Skeletal muscle satellite cell (primary cell): Measurements from ENCODE around the gene KLHL1.

ENCODE experiments used
- H3K27me3 ChIP-seq: 2 replicates; pipeline ENCODE4 v1.7.0; 2013; ENCODE audit warnings: low read length; ENCODE audit not compliant: control insufficient read depth, insufficient read depth
- H3K36me3 ChIP-seq: 2 replicates; pipeline ENCODE4 v1.7.0; 2013; ENCODE audit warnings: mild to moderate bottlenecking, control low read depth, low read length; ENCODE audit not compliant: insufficient read depth
- H3K4me1 ChIP-seq: 2 replicates; pipeline ENCODE4 v1.7.0; 2013; ENCODE audit warnings: low read length; ENCODE audit not compliant: control insufficient read depth, insufficient read depth
- H3K4me2 ChIP-seq: 2 replicates; pipeline ENCODE4 v1.7.0; 2013; ENCODE audit warnings: mild to moderate bottlenecking, low read length
- H3K4me3 ChIP-seq: 2 replicates; pipeline ENCODE4 v1.7.0; 2013; ENCODE audit warnings: low read length
- H3K9ac ChIP-seq: 2 replicates; pipeline ENCODE4 v1.7.0; 2013; ENCODE audit warnings: mild to moderate bottlenecking, low read depth, low read length, moderate library complexity
- H3K9me3 ChIP-seq: replicated peaks from 2 replicates; pipeline ENCODE4 v1.7.0; 2013; ENCODE audit warnings: mild to moderate bottlenecking, control low read depth, low read length

The KLHL1 gene

DNA sequence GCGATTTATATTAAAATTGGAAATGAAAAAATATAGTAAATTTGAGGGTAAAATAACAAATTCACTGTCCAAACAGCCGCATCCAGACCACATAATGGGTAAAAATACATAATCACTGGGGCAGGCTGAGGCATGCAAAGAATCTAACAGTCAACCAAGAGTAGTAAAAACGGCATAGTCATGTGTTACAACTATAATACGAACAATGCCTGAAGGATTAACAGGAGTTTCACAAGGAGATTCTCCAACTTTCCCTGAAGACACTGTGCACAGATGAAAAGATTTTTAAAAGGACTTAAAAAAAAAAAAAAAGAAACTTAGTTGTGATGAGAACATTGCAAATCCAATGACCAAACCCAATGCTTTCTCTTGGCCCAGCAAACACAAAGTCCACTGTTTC, 21.0 kb downstream of the KLHL1 start:
- Histone ChIP-seq H3K9ac (no peak overlapping the region), H3K27me3 (no peaks in the 10 kb centered on the region), H3K36me3 (no peaks in the 10 kb centered on the region), H3K4me2 (no peak overlapping the region), H3K4me1 (no peaks in the 10 kb centered on the region), H3K9me3 (no peaks in the 10 kb centered on the region), H3K4me3 (no peak overlapping the region)

DNA sequence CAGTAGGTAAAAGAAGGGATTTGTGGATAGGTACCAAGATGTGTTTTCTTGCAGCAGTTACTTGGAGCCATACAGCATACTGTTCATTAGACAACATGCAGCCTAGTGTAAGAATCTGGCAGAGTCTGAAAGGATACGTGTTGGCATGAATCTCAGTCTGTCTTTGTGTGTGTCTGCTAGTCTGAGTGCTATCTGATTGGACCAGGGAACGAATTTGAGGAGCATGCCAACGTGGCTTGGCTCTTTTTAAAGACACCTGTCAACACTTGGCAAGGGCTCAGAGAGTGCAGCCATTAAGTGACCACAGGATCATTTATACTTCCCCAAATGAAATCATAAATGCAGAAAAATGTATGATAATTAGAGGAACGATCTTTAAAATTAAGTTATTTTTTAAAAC, 28.2 kb downstream of the KLHL1 start:
- Histone ChIP-seq H3K4me1 (no peaks in the 10 kb centered on the region), H3K4me3 (no peak overlapping the region), H3K36me3 (no peaks in the 10 kb centered on the region), H3K9me3 (peaks cover 3% of the 10 kb centered on the region), H3K27me3 (no peaks in the 10 kb centered on the region), H3K9ac (no peak overlapping the region), H3K4me2 (no peak overlapping the region)

DNA sequence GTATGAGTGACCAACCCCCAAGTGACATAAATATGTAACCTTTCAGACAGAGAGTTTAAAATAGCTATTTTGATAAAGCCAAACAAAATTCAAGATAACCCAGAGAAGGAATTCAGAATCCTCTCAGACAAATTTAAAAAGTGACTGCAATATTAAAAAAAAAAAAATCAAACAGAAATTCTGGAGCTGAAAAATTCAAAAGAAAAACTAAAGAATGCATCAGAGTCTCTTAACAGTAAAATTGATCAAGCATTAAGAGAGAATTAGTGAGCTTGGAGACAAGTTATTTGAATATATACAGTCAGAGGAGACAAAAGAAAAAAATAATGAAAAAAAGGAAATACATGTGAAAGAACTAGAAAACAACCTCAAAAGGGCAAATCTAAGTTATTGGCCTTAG, 53.7 kb downstream of the KLHL1 start:
- H3K4me2 ChIP-seq, result no peak overlapping the region

GRCh38 chr13:70051531-70051930, 56.7 kb downstream of the KLHL1 start:
- H3K9ac ChIP-seq, result no peak overlapping the region
- no peaks in the 10 kb centered on the region for H3K9me3 ChIP-seq
- no peaks in the 10 kb centered on the region for H3K27me3 ChIP-seq
- no peak overlapping the region for H3K4me2 ChIP-seq
- no peaks in the 10 kb centered on the region for H3K4me1 ChIP-seq
- H3K4me3 ChIP-seq, result no peak overlapping the region
- no peaks in the 10 kb centered on the region for H3K36me3 ChIP-seq

More for the DNA sequence above, 53.7 kb downstream of the KLHL1 start:
- H3K27me3 ChIP-seq, result no peaks in the 10 kb centered on the region
- no peaks in the 10 kb centered on the region for H3K4me1 ChIP-seq
- no peaks in the 10 kb centered on the region for H3K9me3 ChIP-seq
- no peak overlapping the region for H3K4me3 ChIP-seq
- H3K9ac ChIP-seq, result no peak overlapping the region
- H3K36me3 ChIP-seq, result no peaks in the 10 kb centered on the region

- Histone ChIP-seq H3K27me3 (no peaks in the 10 kb centered on the region), H3K4me2 (no peak overlapping the region), H3K4me1 (no peaks in the 10 kb centered on the region), H3K4me3 (no peak overlapping the region), H3K9me3 (peaks cover 8% of the 10 kb centered on the region), H3K9ac (no peak overlapping the region), H3K36me3 (no peaks in the 10 kb centered on the region)
These were observed 64.6 kb downstream of the KLHL1 start for GRCh38 chr13:70043685-70044084.

DNA sequence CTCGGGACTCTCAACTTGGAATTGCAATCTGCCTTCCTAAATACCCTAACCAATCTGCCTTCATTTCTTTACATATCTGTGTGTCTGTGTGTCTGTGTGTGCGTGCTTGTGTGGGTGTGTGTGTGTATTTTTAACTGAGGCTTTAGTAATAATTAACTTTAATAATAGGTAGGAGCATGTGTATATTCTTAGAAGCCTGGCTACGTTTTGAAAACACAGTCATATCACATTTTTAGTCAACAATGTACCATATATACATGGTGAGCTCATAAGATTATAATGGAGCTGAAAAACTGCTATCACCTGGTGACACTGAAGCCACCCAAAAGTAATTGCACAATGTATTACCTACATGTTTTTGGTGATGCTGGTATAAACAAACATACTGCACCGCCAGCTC, 66.1 kb downstream of the KLHL1 start:
- H3K4me1 ChIP-seq, result no peaks in the 10 kb centered on the region
- no peak overlapping the region for H3K4me3 ChIP-seq
- H3K36me3 ChIP-seq, result no peaks in the 10 kb centered on the region
- H3K27me3 ChIP-seq, result no peaks in the 10 kb centered on the region
- no peak overlapping the region for H3K9ac ChIP-seq
- peaks cover 8% of the 10 kb centered on the region for H3K9me3 ChIP-seq
- H3K4me2 ChIP-seq, result no peak overlapping the region

DNA sequence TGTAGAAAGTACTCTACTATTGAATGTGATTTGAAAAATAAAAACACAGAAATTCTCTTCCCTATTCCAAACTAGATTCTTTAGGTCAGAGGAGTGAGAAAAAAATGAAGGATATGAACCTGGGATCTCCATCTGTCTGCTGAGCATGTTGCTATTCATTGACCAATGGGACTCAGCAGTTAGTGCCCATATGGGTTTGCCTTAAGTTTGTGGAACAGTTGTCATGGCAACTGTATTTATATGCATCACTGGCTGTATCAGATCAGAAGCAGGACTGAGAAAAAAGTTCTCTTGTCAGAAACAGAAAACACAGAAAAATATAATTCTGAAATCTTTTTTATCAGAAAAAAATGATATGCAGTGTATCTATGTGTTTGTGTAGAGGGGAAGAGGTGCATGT, 74.0 kb downstream of the KLHL1 start:
- H3K9ac ChIP-seq, result no peak overlapping the region
- H3K4me3 ChIP-seq, result no peak overlapping the region
- H3K4me2 ChIP-seq, result no peak overlapping the region
- no peaks in the 10 kb centered on the region for H3K27me3 ChIP-seq
- no peaks in the 10 kb centered on the region for H3K36me3 ChIP-seq
- H3K9me3 ChIP-seq, result no peaks in the 10 kb centered on the region
- no peaks in the 10 kb centered on the region for H3K4me1 ChIP-seq

DNA sequence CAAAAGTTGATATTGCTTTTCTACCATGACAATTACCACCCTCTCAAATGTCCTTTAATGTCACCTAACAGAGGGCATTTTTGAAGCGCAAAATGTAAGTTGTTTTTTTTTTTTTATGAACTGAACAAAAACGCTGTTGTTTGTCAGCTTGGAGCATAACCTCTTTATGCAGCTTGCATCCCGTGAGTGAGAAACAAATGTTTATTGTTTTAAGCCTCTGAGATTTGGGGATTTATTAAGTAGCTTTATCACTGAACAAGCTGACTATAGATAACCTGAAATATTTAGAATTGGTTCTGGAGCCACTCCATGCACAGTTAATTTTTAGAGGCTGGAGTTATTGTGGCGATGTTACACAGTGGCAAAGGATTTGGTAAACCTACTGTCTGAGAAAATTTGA, 80.7 kb downstream of the KLHL1 start:
- Histone ChIP-seq H3K4me1 (no peaks in the 10 kb centered on the region), H3K27me3 (no peaks in the 10 kb centered on the region), H3K36me3 (no peaks in the 10 kb centered on the region), H3K9me3 (peaks cover 5% of the 10 kb centered on the region), H3K4me3 (no peak overlapping the region), H3K9ac (no peak overlapping the region), H3K4me2 (no peak overlapping the region)

DNA sequence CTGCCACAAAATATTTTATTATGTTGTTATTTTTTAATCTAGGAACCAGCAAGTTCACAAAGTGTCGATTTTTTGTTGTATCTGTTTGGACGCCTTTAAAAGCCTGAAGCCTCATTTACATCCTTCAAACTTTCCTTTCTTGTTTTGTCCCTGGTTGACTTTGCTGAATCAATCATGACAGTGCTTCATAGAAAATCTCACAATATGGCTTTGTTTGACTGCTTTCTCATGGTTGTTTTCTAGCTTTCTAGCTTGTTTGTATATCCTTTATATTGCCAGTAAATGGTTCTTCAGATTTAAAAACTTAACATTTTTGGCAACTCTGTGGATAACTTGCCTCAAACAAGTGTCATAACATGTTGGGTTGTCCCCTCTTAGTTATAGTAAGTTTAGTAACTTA, 84.7 kb downstream of the KLHL1 start:
- Histone ChIP-seq H3K27me3 (no peaks in the 10 kb centered on the region), H3K4me2 (no peak overlapping the region), H3K4me3 (no peak overlapping the region)

GRCh38 chr13:70022646-70023045, 85.6 kb downstream of the KLHL1 start:
- peaks cover 5% of the 10 kb centered on the region for H3K9me3 ChIP-seq
- no peaks in the 10 kb centered on the region for H3K36me3 ChIP-seq
- no peak overlapping the region for H3K4me3 ChIP-seq
- no peaks in the 10 kb centered on the region for H3K27me3 ChIP-seq
- H3K4me1 ChIP-seq, result no peaks in the 10 kb centered on the region
- H3K4me2 ChIP-seq, result no peak overlapping the region
- H3K9ac ChIP-seq, result no peak overlapping the region

More for the DNA sequence above, 84.7 kb downstream of the KLHL1 start:
- no peaks in the 10 kb centered on the region for H3K4me1 ChIP-seq
- no peaks in the 10 kb centered on the region for H3K36me3 ChIP-seq
- peaks cover 5% of the 10 kb centered on the region for H3K9me3 ChIP-seq
- no peak overlapping the region for H3K9ac ChIP-seq

DNA sequence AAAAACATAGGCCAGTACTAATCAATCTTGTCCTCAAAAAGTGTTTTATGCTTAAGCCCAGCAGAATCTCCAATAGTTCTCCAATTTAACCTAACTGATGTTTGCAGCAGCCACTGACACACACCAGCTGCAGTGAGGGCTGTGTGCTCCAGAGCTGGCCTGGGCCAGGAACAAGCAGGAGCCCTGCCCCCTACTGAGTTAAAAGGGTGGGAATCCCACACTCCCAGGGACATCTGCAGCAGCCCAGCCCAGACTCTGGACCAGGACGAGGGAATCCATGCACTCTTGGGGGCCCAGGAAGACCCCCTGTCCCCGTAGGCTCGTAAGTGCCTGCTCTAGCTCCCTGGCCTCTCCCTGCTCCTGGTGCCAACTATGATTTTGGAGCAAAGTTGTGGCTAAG, 92.1 kb downstream of the KLHL1 start:
- Histone ChIP-seq H3K27me3 (no peaks in the 10 kb centered on the region), H3K4me1 (no peaks in the 10 kb centered on the region), H3K9ac (no peak overlapping the region), H3K4me2 (no peak overlapping the region), H3K4me3 (no peak overlapping the region), H3K36me3 (no peaks in the 10 kb centered on the region), H3K9me3 (peaks cover 3% of the 10 kb centered on the region)

DNA sequence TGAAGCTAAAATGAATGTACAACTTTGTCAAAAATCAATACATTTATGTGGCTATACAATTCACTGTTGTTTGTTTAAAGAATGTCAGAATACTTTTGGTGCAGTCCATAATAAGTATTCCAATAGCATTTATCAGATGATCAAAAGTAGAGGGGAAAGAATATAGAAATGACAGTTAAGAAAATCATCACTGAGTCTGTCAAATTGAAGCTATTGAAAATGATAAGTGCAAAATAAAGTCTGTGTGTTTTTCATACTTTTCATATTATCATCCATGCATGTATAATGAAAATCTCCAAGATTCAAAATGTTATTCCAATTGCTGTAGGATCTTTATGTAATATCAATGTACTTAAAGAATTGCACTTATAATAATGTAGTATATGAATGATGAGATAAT, 93.9 kb downstream of the KLHL1 start:
- Histone ChIP-seq H3K4me1 (no peaks in the 10 kb centered on the region), H3K36me3 (no peaks in the 10 kb centered on the region), H3K27me3 (no peaks in the 10 kb centered on the region), H3K4me3 (no peak overlapping the region), H3K9me3 (peaks cover 3% of the 10 kb centered on the region), H3K9ac (no peak overlapping the region), H3K4me2 (no peak overlapping the region)
